ENCODE results near the gene DENND6A.

DNA sequence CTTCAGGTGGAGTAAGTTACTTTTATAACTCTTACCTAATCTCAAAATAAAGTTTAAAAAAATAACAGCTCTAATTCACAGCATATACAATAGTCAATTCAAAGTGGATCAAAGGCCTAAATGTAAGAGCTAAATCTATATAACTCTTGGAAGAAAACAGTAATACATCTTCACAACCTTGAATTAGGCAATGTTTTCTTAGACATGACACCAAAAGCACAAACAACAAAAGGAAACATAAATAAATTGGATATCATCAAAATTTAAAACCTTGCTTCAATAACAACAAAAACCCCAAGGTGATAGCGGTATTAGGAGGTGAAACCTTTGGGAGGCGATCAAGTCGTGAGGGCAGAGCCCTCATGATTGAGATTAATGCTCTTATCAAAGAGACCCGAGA is 12.8 kb downstream of the DENND6A start:
- TF ChIP-seq CTCF (tag by site-specific recombination; IDR thresholded peaks at IDR 0.05), result no peak
- TF ChIP-seq GLI4 (tag by site-specific recombination; IDR thresholded peaks at IDR 0.05), result no peak
- no peak for TF ChIP-seq ZFP3 (tag by site-specific recombination; IDR thresholded peaks at IDR 0.05; ENCODE audit: low read depth)
- no peak for TF ChIP-seq ZNF792 (tag by site-specific recombination; IDR thresholded peaks at IDR 0.05)
- TF ChIP-seq, protein P1, sequence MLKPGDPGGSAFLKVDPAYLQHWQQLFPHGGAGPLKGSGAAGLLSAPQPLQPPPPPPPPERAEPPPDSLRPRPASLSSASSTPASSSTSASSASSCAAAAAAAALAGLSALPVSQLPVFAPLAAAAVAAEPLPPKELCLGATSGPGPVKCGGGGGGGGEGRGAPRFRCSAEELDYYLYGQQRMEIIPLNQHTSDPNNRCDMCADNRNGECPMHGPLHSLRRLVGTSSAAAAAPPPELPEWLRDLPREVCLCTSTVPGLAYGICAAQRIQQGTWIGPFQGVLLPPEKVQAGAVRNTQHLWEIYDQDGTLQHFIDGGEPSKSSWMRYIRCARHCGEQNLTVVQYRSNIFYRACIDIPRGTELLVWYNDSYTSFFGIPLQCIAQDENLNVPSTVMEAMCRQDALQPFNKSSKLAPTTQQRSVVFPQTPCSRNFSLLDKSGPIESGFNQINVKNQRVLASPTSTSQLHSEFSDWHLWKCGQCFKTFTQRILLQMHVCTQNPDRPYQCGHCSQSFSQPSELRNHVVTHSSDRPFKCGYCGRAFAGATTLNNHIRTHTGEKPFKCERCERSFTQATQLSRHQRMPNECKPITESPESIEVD (tag by site-specific recombination; IDR thresholded peaks at IDR 0.05), result no peak
- no peak for TF ChIP-seq ZNF366 (tag by site-specific recombination; conservative IDR thresholded peaks at IDR 0.05)
- TF ChIP-seq, protein P2, sequence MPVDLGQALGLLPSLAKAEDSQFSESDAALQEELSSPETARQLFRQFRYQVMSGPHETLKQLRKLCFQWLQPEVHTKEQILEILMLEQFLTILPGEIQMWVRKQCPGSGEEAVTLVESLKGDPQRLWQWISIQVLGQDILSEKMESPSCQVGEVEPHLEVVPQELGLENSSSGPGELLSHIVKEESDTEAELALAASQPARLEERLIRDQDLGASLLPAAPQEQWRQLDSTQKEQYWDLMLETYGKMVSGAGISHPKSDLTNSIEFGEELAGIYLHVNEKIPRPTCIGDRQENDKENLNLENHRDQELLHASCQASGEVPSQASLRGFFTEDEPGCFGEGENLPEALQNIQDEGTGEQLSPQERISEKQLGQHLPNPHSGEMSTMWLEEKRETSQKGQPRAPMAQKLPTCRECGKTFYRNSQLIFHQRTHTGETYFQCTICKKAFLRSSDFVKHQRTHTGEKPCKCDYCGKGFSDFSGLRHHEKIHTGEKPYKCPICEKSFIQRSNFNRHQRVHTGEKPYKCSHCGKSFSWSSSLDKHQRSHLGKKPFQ (tag by site-specific recombination; IDR thresholded peaks at IDR 0.05), result no peak
